Upper lobe of left lung (tissue), 4 donors: Measurements from ENCODE around the gene CHADL.

ENCODE experiments used
- CTCF ChIP-seq, 6 experiments: fragments of 450-650 bp in 4 of 6; fragments of 200-600 bp in 2 of 6; sonication (generic) in 2 of 6; IDR thresholded peaks; one replicate each; pipeline ENCODE4 v1.5.1; 2016 to 2019; ENCODE audit warnings: antibody characterized with exemption in 6 of 6
- EP300 ChIP-seq, 4 donors: sonication (generic); formaldehyde crosslinking; IDR thresholded peaks; one replicate each; pipeline ENCODE4 v1.5.1; 2017; ENCODE audit warnings: antibody characterized with exemption in 4 of 4, control low read depth in 2 of 4
- POLR2A ChIP-seq, 4 donors: fragments of 450-650 bp; IDR thresholded peaks; one replicate each; pipeline ENCODE4 v1.5.1; 2016 to 2017; ENCODE audit warnings: antibody characterized with exemption in 4 of 4, mild to moderate bottlenecking in 2 of 4
- POLR2AphosphoS5 ChIP-seq, 2 donors: sonication (generic); formaldehyde crosslinking; IDR thresholded peaks; one replicate each; pipeline ENCODE4 v1.5.1; 2017; ENCODE audit warnings: antibody characterized with exemption in 2 of 2

GRCh38 chr22:41222846-41223507 is 17.8 kb downstream of the CHADL start:
- no peak for TF ChIP-seq CTCF (IDR thresholded peaks at IDR 0.05)
- TF ChIP-seq POLR2A (IDR thresholded peaks at IDR 0.05) = no peak
- TF ChIP-seq EP300 (IDR thresholded peaks at IDR 0.05) = no peak
- TF ChIP-seq POLR2AphosphoS5 (IDR thresholded peaks at IDR 0.05) = no peak
